Measurements from ENCODE around the gene NLRP7. TPM values are rescaled to one million over a fixed set of nuclear protein-coding genes. Genes with fewer than 3 reads are reported as not detected.
"Not testable (repeated sequence)": the region's sequence is repeated elsewhere in the genome, so short reads cannot be mapped to it uniquely, and the experiment has no call there.

Gene NLRP7
- total and polyA plus RNA-seq, 2 donors (not counting 1 experiment from before 2014, with no cell fraction given), result not detected

GRCh38 chr19:54905803-54906511 is 41.4 kb downstream of the NLRP7 start, which contains the start of gene NCR1:
Gene NCR1, plus strand, starts transcription at chr19:54906148. Its CDS starts 40 bp downstream, at chr19:54906188.
- H3K9ac ChIP-seq (ENCODE audit: insufficient read depth, low read length), result no peak within 1 kb of the TSS
- no peaks in the 10 kb centered on the region for H3K9me3 ChIP-seq (ENCODE audit: control insufficient read depth, insufficient read depth, low read depth, low read length)
- H3K27me3 ChIP-seq (ENCODE audit: control insufficient read depth, insufficient read depth, low read length), result no peaks in the 10 kb centered on the region
- TF ChIP-seq CTCF (conservative IDR thresholded peaks at IDR 0.05 in 1 of 2, IDR thresholded peaks at IDR 0.05 in 1 of 2; ENCODE audit: low read depth in 1 of 2, low read length in 2 of 2) (no peak), EZH2 (IDR thresholded peaks at IDR 0.05; ENCODE audit: low read length, missing control alignments) (no peak)
- H3K36me3 ChIP-seq (ENCODE audit: control insufficient read depth, insufficient read depth, low read length), result no peaks in the 10 kb centered on the region
- no peaks in the 10 kb centered on the region for H4K20me1 ChIP-seq (ENCODE audit: control insufficient read depth, extremely low read depth, insufficient read depth, low read length)
- no peak for DNase-seq (ENCODE audit: low read depth in 2 of 2)
- H2AFZ ChIP-seq (ENCODE audit: low read length), result no peak within 1 kb of the TSS
- no peaks in the 10 kb centered on the region for H3K79me2 ChIP-seq (ENCODE audit: control insufficient read depth, insufficient read depth, low read length)
- no peak within 1 kb of the TSS for H3K4me2 ChIP-seq (ENCODE audit: extremely low read depth, insufficient read depth, low read length)
- no peak within 1 kb of the TSS for H3K27ac ChIP-seq (ENCODE audit: insufficient read depth, low read length)
- H3K4me1 ChIP-seq (ENCODE audit: control insufficient read depth, extremely low read depth, insufficient read depth, low read length), result no peaks in the 10 kb centered on the region
- no peak within 1 kb of the TSS for H3K4me3 ChIP-seq (replicated peaks in 1 of 4; ENCODE audit: control extremely low read depth in 1 of 4, insufficient read depth in 1 of 4, low read depth in 3 of 4, low read length in 4 of 4)

GRCh38 chr19:54905421-54905802 is 41.9 kb downstream of the NLRP7 start:
- no peak overlapping the region for H3K27ac ChIP-seq (ENCODE audit: insufficient read depth, low read length)
- DNase-seq (ENCODE audit: low read depth in 2 of 2), result no peak
- no peak overlapping the region for H2AFZ ChIP-seq (ENCODE audit: low read length)
- H3K27me3 ChIP-seq (ENCODE audit: control insufficient read depth, insufficient read depth, low read length), result no peaks in the 10 kb centered on the region
- no peak overlapping the region for H3K4me2 ChIP-seq (ENCODE audit: extremely low read depth, insufficient read depth, low read length)
- no peaks in the 10 kb centered on the region for H3K79me2 ChIP-seq (ENCODE audit: control insufficient read depth, insufficient read depth, low read length)
- H3K4me1 ChIP-seq (ENCODE audit: control insufficient read depth, extremely low read depth, insufficient read depth, low read length), result no peaks in the 10 kb centered on the region
- no peaks in the 10 kb centered on the region for H4K20me1 ChIP-seq (ENCODE audit: control insufficient read depth, extremely low read depth, insufficient read depth, low read length)
- H3K4me3 ChIP-seq (replicated peaks in 1 of 4; ENCODE audit: control extremely low read depth in 1 of 4, insufficient read depth in 1 of 4, low read depth in 3 of 4, low read length in 4 of 4), result no peak overlapping the region
- no peaks in the 10 kb centered on the region for H3K9me3 ChIP-seq (ENCODE audit: control insufficient read depth, insufficient read depth, low read depth, low read length)
- H3K9ac ChIP-seq (ENCODE audit: insufficient read depth, low read length), result no peak overlapping the region
- H3K36me3 ChIP-seq (ENCODE audit: control insufficient read depth, insufficient read depth, low read length), result no peaks in the 10 kb centered on the region
- TF ChIP-seq CTCF (conservative IDR thresholded peaks at IDR 0.05 in 1 of 2, IDR thresholded peaks at IDR 0.05 in 1 of 2; ENCODE audit: low read depth in 1 of 2, low read length in 2 of 2) (no peak), EZH2 (IDR thresholded peaks at IDR 0.05; ENCODE audit: low read length, missing control alignments) (no peak)

GRCh38 chr19:54904261-54904660 is 43.1 kb downstream of the NLRP7 start:
- H2AFZ ChIP-seq (ENCODE audit: low read length); H4K20me1 ChIP-seq (ENCODE audit: control insufficient read depth, extremely low read depth, insufficient read depth, low read length): not testable (repeated sequence)

More at GRCh38 chr19:54904261-54904660, 43.1 kb downstream of the NLRP7 start:
- not testable (repeated sequence) for H3K36me3 ChIP-seq (ENCODE audit: control insufficient read depth, insufficient read depth, low read length); H3K9me3 ChIP-seq (ENCODE audit: control insufficient read depth, insufficient read depth, low read depth, low read length); H3K27ac ChIP-seq (ENCODE audit: insufficient read depth, low read length); H3K4me3 ChIP-seq (replicated peaks in 1 of 4; ENCODE audit: control extremely low read depth in 1 of 4, insufficient read depth in 1 of 4, low read depth in 3 of 4, low read length in 4 of 4); H3K9ac ChIP-seq (ENCODE audit: insufficient read depth, low read length); H3K27me3 ChIP-seq (ENCODE audit: control insufficient read depth, insufficient read depth, low read length); H3K4me1 ChIP-seq (ENCODE audit: control insufficient read depth, extremely low read depth, insufficient read depth, low read length); H3K4me2 ChIP-seq (ENCODE audit: extremely low read depth, insufficient read depth, low read length); DNase-seq (ENCODE audit: low read depth in 2 of 2); H3K79me2 ChIP-seq (ENCODE audit: control insufficient read depth, insufficient read depth, low read length)
